DND-41 (cell line): ENCODE measurements around the gene ELF1.

Experiments
- CTCF ChIP-seq: IDR thresholded peaks from 2 replicates; pipeline ENCODE4 v1.5.1; 2012; ENCODE audit warnings: borderline replicate concordance, low read length, moderate library complexity, mild to moderate bottlenecking; ENCODE audit not compliant: poor library complexity, severe bottlenecking; ENCODE audit errors: extremely low read depth
- EZH2 ChIP-seq: IDR thresholded peaks from 3 replicates; pipeline ENCODE4 v1.6.1; 2012; ENCODE audit warnings: borderline replicate concordance, low read depth, mild to moderate bottlenecking, moderate library complexity, low read length, inconsistent platforms; ENCODE audit not compliant: severe bottlenecking

- TF ChIP-seq CTCF (peak; percentile 44), EZH2 (no peak)
Observed at GRCh38 chr13:41060082-41060723, 41.1 kb upstream of the ELF1 start.
